Kidney (tissue), 14 donors: Measurements from ENCODE around the gene CFAP52. TPM values are rescaled to one million over a fixed set of nuclear protein-coding genes. Genes with fewer than 3 reads are reported as not detected.

Experiments
- DNase-seq, 5 donors: peaks; one replicate each; pipeline ENCODE4 v3.0.0-alpha.2; 2013 to 2020
- FAIRE-seq: peaks from 2 replicates; lab custom pipeline; 2012; peaks lifted over from hg19 to GRCh38; lab: Jason Lieb, UNC
- H3K27ac ChIP-seq, 2 donors: one replicate each; pipeline ENCODE4 v1.7.0; 2013; ENCODE audit warnings: low read depth in 2 of 2, low read length in 2 of 2, inconsistent platforms in 1 of 2
- H3K27me3 ChIP-seq: one replicate; pipeline ENCODE4 v1.7.1; 2013; ENCODE audit warnings: low read length, inconsistent platforms; ENCODE audit not compliant: control insufficient read depth, insufficient read depth
- H3K36me3 ChIP-seq, 3 donors: one replicate each; pipeline versions ENCODE4 v1.7.0 to v1.7.1; 2013; ENCODE audit warnings: low read length in 3 of 3, control low read depth in 1 of 3, inconsistent platforms in 1 of 3; ENCODE audit not compliant: insufficient read depth in 3 of 3, control insufficient read depth in 2 of 3
- H3K4me1 ChIP-seq, 3 donors: one replicate each; pipeline versions ENCODE4 v1.7.0 to v1.7.1; 2013; ENCODE audit warnings: low read length in 3 of 3, inconsistent platforms in 1 of 3, low read depth in 1 of 3; ENCODE audit not compliant: control insufficient read depth in 2 of 3, insufficient read depth in 2 of 3
- H3K4me3 ChIP-seq, 3 donors: one replicate each; pipeline versions ENCODE4 v1.7.0 to v1.8.1; 2013; ENCODE audit warnings: low read length in 3 of 3, control low read depth in 1 of 3, inconsistent platforms in 1 of 3
- H3K9ac ChIP-seq, 3 donors: one replicate each; pipeline versions ENCODE4 v1.7.0 to v1.7.1; 2013; ENCODE audit warnings: low read length in 3 of 3, control low read depth in 1 of 3, inconsistent platforms in 1 of 3
- H3K9me3 ChIP-seq, 3 donors: one replicate each; pipeline versions ENCODE4 v1.7.0 to v1.7.1; 2013; ENCODE audit warnings: low read length in 3 of 3, control low read depth in 1 of 3, inconsistent platforms in 1 of 3; ENCODE audit not compliant: control insufficient read depth in 2 of 3, insufficient read depth in 1 of 3
- CTCF ChIP-seq: IDR thresholded peaks from 3 replicates; pipeline ENCODE4 v1.5.1; 2012; ENCODE audit warnings: mild to moderate bottlenecking, moderate library complexity, borderline replicate concordance; ENCODE audit not compliant: insufficient read depth; ENCODE audit errors: extremely low read depth
- intact Hi-C: fragments of 100-400 bp; cut with DNase I; formaldehyde crosslinking; loops from one replicate; pipeline ENCODE4 v1.11.1; 2022
- polyA plus RNA-seq: library from polyadenylated mRNA; stranded (reverse); fragments of 350-450 nt; fragmentation: Illumina TruSeq; extraction: RNeasy Lipid Tissue Mini Kit (QIAGEN cat#74804); gene quantifications from one replicate; pipeline ENCODE4 v1.2.3, GENCODE V29; 2014; ENCODE audit warnings: low read depth, low replicate concordance; ENCODE audit not compliant: insufficient read depth
- total RNA-seq: library from RNA; stranded (reverse); fragmentation: NEBNext Ultra II Directional; extraction: Animal tissue kit (Norgen Biotek cat#: 25700); gene quantifications from one replicate; pipeline ENCODE4 v1.2.1, GENCODE V29; 2021
- donor health status: control.
- donor health status: control.
- donor health status: control.
- donor health status: control.
- donor health status: control.
- donor health status: DM: yes; HTN: yes; CAD: no.
- donor health status: Normal renal cell carcinoma (clear cell type).

CFAP52 gene
- total and polyA plus RNA-seq, 2 donors from 2014 or later = 1.7 TPM; not detected in 1

GRCh38 chr17:9672266-9672665, 95.8 kb downstream of the CFAP52 start:
- no peak overlapping the region for H3K4me3 ChIP-seq
- H3K9ac ChIP-seq = no peak overlapping the region
- FAIRE-seq (no peak), DNase-seq (no peak)
- H3K36me3 ChIP-seq = no peaks in the 10 kb centered on the region
- H3K4me1 ChIP-seq = no peaks in the 10 kb centered on the region
- H3K27me3 ChIP-seq = no peaks in the 10 kb centered on the region
- H3K27ac ChIP-seq = peak overlapping the region in 1 of 2 donors; percentile 23
- no peak for TF ChIP-seq CTCF
- H3K9me3 ChIP-seq = no peaks in the 10 kb centered on the region
- intact Hi-C loops = no loop called here

- Histone ChIP-seq H3K9ac (no peak overlapping the region), H3K4me3 (no peak overlapping the region), H3K36me3 (no peaks in the 10 kb centered on the region), H3K27ac (peak overlapping the region in 1 of 2 donors; percentile 23), H3K4me1 (no peaks in the 10 kb centered on the region), H3K27me3 (no peaks in the 10 kb centered on the region), H3K9me3 (no peaks in the 10 kb centered on the region)
- DNase-seq (no peak), FAIRE-seq (no peak)
- intact Hi-C loops = no loop called here
- no peak for TF ChIP-seq CTCF
These were observed 96.2 kb downstream of the CFAP52 start for GRCh38 chr17:9672691-9673090.

GRCh38 chr17:9676084-9676483, 99.6 kb downstream of the CFAP52 start:
- Histone ChIP-seq H3K36me3 (no peaks in the 10 kb centered on the region), H3K9me3 (peaks cover 0 to 4% (median 0%) of the 10 kb centered on the region in 3 donors), H3K4me3 (no peak overlapping the region), H3K27ac (no peak overlapping the region), H3K9ac (no peak overlapping the region), H3K4me1 (no peaks in the 10 kb centered on the region), H3K27me3 (no peaks in the 10 kb centered on the region)
- intact Hi-C loops = no loop called here
- TF ChIP-seq CTCF = peak; percentile 27
- FAIRE-seq = no peak
- peak in 2 of 5 donors; percentile 14 to 34 for DNase-seq

- no peak overlapping the region for H3K9ac ChIP-seq
- no peaks in the 10 kb centered on the region for H3K27me3 ChIP-seq
- no peaks in the 10 kb centered on the region for H3K4me1 ChIP-seq
- intact Hi-C loops = no loop called here
- TF ChIP-seq CTCF = no peak
- H3K4me3 ChIP-seq = no peak overlapping the region
- H3K27ac ChIP-seq = no peak overlapping the region
- H3K36me3 ChIP-seq = no peaks in the 10 kb centered on the region
- H3K9me3 ChIP-seq = peaks cover 0 to 4% (median 0%) of the 10 kb centered on the region in 3 donors
- no peak for FAIRE-seq
- DNase-seq = no peak
These were observed 100.4 kb downstream of the CFAP52 start for GRCh38 chr17:9676820-9677310.
